Measurements from ENCODE around the gene THG1L.

- TF ChIP-seq, protein P1, sequence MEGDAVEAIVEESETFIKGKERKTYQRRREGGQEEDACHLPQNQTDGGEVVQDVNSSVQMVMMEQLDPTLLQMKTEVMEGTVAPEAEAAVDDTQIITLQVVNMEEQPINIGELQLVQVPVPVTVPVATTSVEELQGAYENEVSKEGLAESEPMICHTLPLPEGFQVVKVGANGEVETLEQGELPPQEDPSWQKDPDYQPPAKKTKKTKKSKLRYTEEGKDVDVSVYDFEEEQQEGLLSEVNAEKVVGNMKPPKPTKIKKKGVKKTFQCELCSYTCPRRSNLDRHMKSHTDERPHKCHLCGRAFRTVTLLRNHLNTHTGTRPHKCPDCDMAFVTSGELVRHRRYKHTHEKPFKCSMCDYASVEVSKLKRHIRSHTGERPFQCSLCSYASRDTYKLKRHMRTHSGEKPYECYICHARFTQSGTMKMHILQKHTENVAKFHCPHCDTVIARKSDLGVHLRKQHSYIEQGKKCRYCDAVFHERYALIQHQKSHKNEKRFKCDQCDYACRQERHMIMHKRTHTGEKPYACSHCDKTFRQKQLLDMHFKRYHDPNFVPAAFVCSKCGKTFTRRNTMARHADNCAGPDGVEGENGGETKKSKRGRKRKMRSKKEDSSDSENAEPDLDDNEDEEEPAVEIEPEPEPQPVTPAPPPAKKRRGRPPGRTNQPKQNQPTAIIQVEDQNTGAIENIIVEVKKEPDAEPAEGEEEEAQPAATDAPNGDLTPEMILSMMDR (IDR thresholded peaks at IDR 0.05), result no peak
- no peak for TF ChIP-seq POLR2A (IDR thresholded peaks at IDR 0.05)
Observed at GRCh38 chr5:157730900-157731271, 334 bp upstream of the THG1L start.

Measured in testis (tissue), 2 donors.